Liver (tissue), 9 donors: ENCODE measurements around the gene PAX5. TPM values are rescaled to one million over a fixed set of nuclear protein-coding genes. Genes with fewer than 3 reads are reported as not detected.

Experiments used
- DNase-seq: peaks from one replicate; pipeline ENCODE4 v3.0.0-alpha.2; 2017; ENCODE audit warnings: low spot score
- H3K27ac ChIP-seq, 2 donors: one replicate each; pipeline ENCODE4 v1.7.0; 2013; ENCODE audit warnings: inconsistent platforms in 2 of 2, low read length in 2 of 2, control low read depth in 1 of 2, low read depth in 1 of 2, mild to moderate bottlenecking in 1 of 2
- H3K27me3 ChIP-seq, 4 donors: one replicate each; pipeline versions ENCODE4 v1.6.1 to v1.7.0; 2013; ENCODE audit warnings: low read length in 3 of 4, inconsistent platforms in 1 of 4, mild to moderate bottlenecking in 1 of 4, moderate library complexity in 1 of 4; ENCODE audit not compliant: control insufficient read depth in 4 of 4, insufficient read depth in 4 of 4
- H3K36me3 ChIP-seq, 4 donors: one replicate each; pipeline versions ENCODE4 v1.6.1 to v1.7.0; 2013; ENCODE audit warnings: low read length in 3 of 4, mild to moderate bottlenecking in 3 of 4, low read depth in 1 of 4, moderate library complexity in 1 of 4; ENCODE audit not compliant: control insufficient read depth in 4 of 4, insufficient read depth in 3 of 4
- H3K4me1 ChIP-seq, 4 donors: one replicate each; pipeline versions ENCODE4 v1.6.1 to v1.7.0; 2013; ENCODE audit warnings: low read length in 3 of 4, mild to moderate bottlenecking in 3 of 4, moderate library complexity in 1 of 4; ENCODE audit not compliant: control insufficient read depth in 4 of 4, insufficient read depth in 4 of 4
- H3K4me3 ChIP-seq, 3 donors: one replicate each; pipeline versions ENCODE4 v1.6.1 to v1.7.0; 2013; ENCODE audit warnings: low read length in 3 of 3, control low read depth in 1 of 3, low read depth in 1 of 3, mild to moderate bottlenecking in 1 of 3
- H3K9ac ChIP-seq, 2 donors: one replicate each; pipeline ENCODE4 v1.7.0; 2013; ENCODE audit warnings: low read length in 2 of 2, mild to moderate bottlenecking in 2 of 2, moderate library complexity in 2 of 2, control low read depth in 1 of 2, low read depth in 1 of 2
- H3K9me3 ChIP-seq, 4 donors: one replicate each; pipeline versions ENCODE4 v1.6.1 to v1.7.0; 2013; ENCODE audit warnings: low read length in 3 of 4; ENCODE audit not compliant: control insufficient read depth in 4 of 4
- EGR1 ChIP-seq, 2 donors: IDR thresholded peaks; 2 replicates each; pipeline ENCODE4 v1.6.1; 2016 to 2018; ENCODE audit warnings: antibody characterized with exemption in 2 of 2, low read depth in 2 of 2
- FOXA2 ChIP-seq: IDR thresholded peaks from 2 replicates; pipeline ENCODE4 v1.6.1; 2016; ENCODE audit warnings: antibody characterized with exemption
- GABPA ChIP-seq, 2 donors: IDR thresholded peaks in 1 of 2; conservative IDR thresholded peaks in 1 of 2; 2 replicates each; pipeline ENCODE4 v1.6.1; 2016; ENCODE audit warnings: antibody characterized with exemption in 2 of 2, mild to moderate bottlenecking in 1 of 2, moderate library complexity in 1 of 2
- HNF4A ChIP-seq, 2 donors: conservative IDR thresholded peaks; 2 replicates each; pipeline ENCODE4 v1.6.1; 2016; ENCODE audit warnings: antibody characterized with exemption in 2 of 2, mild to moderate bottlenecking in 2 of 2
- JUND ChIP-seq, 2 donors: IDR thresholded peaks; 2 replicates each; pipeline ENCODE4 v1.6.1; 2016; ENCODE audit warnings: antibody characterized with exemption in 2 of 2
- MAX ChIP-seq: IDR thresholded peaks from 2 replicates; pipeline ENCODE4 v1.6.1; 2016; ENCODE audit warnings: antibody characterized with exemption
- RAD21 ChIP-seq, 2 donors: IDR thresholded peaks; 2 replicates each; pipeline ENCODE4 v1.6.1; 2016; ENCODE audit warnings: antibody characterized with exemption in 2 of 2, mild to moderate bottlenecking in 2 of 2
- REST ChIP-seq: IDR thresholded peaks from 2 replicates; pipeline ENCODE4 v1.6.1; 2016; ENCODE audit warnings: antibody characterized with exemption, mild to moderate bottlenecking
- TAF1 ChIP-seq: conservative IDR thresholded peaks from 2 replicates; pipeline ENCODE4 v1.6.1; 2016; ENCODE audit warnings: antibody characterized with exemption, mild to moderate bottlenecking
- YY1 ChIP-seq: IDR thresholded peaks from 2 replicates; pipeline ENCODE4 v1.6.1; 2016; ENCODE audit warnings: antibody characterized with exemption, mild to moderate bottlenecking
- WGBS: extraction: QIAGEN DNeasy Blood & Tissue Kit; methylation state at CpG from one replicate; pipeline ENCODE4 v1.1.7; 2013; 5-methylcytosine and 5-hydroxymethylcytosine counted together
- polyA plus RNA-seq, 2 donors: library from polyadenylated mRNA; stranded (reverse) in 1 of 2; unstranded in 1 of 2; fragments of 200-250 nt in 1 of 2; fragments of >200 nt in 1 of 2; fragmentation: Nextera tagmentation in 1 of 2; extraction: Ambion mirVana in 1 of 2; gene quantifications; one replicate each; pipeline versions ENCODE4 v1.2.1 to v1.2.3, GENCODE V29; 2013 to 2015
- total RNA-seq, 2 donors: library from RNA; depleted of rRNA; stranded (reverse); fragments of >200 nt; gene quantifications; one replicate each; pipeline ENCODE4 v1.2.3, GENCODE V29; 2014
- donor health status: healthy.
- donor health status: healthy.
- donor health status: healthy.
- donor health status: healthy.
- donor health status: healthy.

The PAX5 gene
- total and polyA plus RNA-seq, 4 donors = 0.05 to 2.7 (median 0.11) TPM

GRCh38 chr9:36891341-36891811 is 142.7 kb downstream of the PAX5 start:
- no peak overlapping the region for H3K9ac ChIP-seq
- peaks cover 0 to 2% (median 0%) of the 10 kb centered on the region in 4 donors for H3K27me3 ChIP-seq
- H3K27ac ChIP-seq = no peak overlapping the region
- TF ChIP-seq GABPA (IDR thresholded peaks at IDR 0.05 in 1 of 2, conservative IDR thresholded peaks at IDR 0.05 in 1 of 2) (no peak), MAX (no peak), HNF4A (conservative IDR thresholded peaks at IDR 0.05) (no peak), FOXA2 (no peak), JUND (IDR thresholded peaks at IDR 0.05) (no peak), RAD21 (IDR thresholded peaks at IDR 0.05) (no peak)
- H3K4me3 ChIP-seq = no peak overlapping the region
- 58% methylated on average over 13 of the region's 13 CpGs for WGBS
- H3K9me3 ChIP-seq = no peaks in the 10 kb centered on the region
- no peaks in the 10 kb centered on the region for H3K4me1 ChIP-seq
- no peaks in the 10 kb centered on the region for H3K36me3 ChIP-seq
- no peak for DNase-seq

- H3K27me3 ChIP-seq = peaks cover 0 to 4% (median under 1%) of the 10 kb centered on the region in 4 donors
- H3K27ac ChIP-seq = no peak overlapping the region
- no peak for DNase-seq
- H3K9me3 ChIP-seq = no peaks in the 10 kb centered on the region
- H3K36me3 ChIP-seq = no peaks in the 10 kb centered on the region
- WGBS = 67% methylated on average over 6 of the region's 6 CpGs
- H3K9ac ChIP-seq = no peak overlapping the region
- H3K4me3 ChIP-seq = no peak overlapping the region
- TF ChIP-seq FOXA2 (no peak), TAF1 (no peak), EGR1 (IDR thresholded peaks at IDR 0.05; ENCODE audit: low read depth in 2 of 2) (no peak), GABPA (IDR thresholded peaks at IDR 0.05 in 1 of 2, conservative IDR thresholded peaks at IDR 0.05 in 1 of 2) (no peak)
- H3K4me1 ChIP-seq = no peaks in the 10 kb centered on the region
Measured at GRCh38 chr9:36889844-36890243, 144.2 kb downstream of the PAX5 start.

- Histone ChIP-seq H3K27ac (no peak overlapping the region), H3K36me3 (no peaks in the 10 kb centered on the region), H3K4me3 (no peak overlapping the region), H3K27me3 (peaks cover 0 to 6% (median under 1%) of the 10 kb centered on the region in 4 donors), H3K9me3 (no peaks in the 10 kb centered on the region), H3K9ac (no peak overlapping the region), H3K4me1 (no peaks in the 10 kb centered on the region)
- WGBS = 74% methylated on average over 7 of the region's 7 CpGs
- TF ChIP-seq RAD21 (IDR thresholded peaks at IDR 0.05) (no peak), JUND (IDR thresholded peaks at IDR 0.05) (no peak), REST (no peak), HNF4A (conservative IDR thresholded peaks at IDR 0.05) (no peak), YY1 (no peak), EGR1 (IDR thresholded peaks at IDR 0.05; ENCODE audit: low read depth in 2 of 2) (no peak), TAF1 (no peak)
- no peak for DNase-seq
Measured at GRCh38 chr9:36888551-36888950, 145.5 kb downstream of the PAX5 start.
